GM21737 (cell line): Measurements from ENCODE around the gene OR2M4.
A peak's percentile ranks its signal among the peaks of the same experiment; 100 is the strongest.
"Not testable (repeated sequence)": the region's sequence is repeated elsewhere in the genome, so short reads cannot be mapped to it uniquely, and the experiment has no call there.

Experiments used
- ATAC-seq: cut with Tn5 transposase; IDR thresholded peaks from one replicate; pipeline ENCODE4 v1.9.1; 2021; ENCODE audit warnings: mild to moderate bottlenecking, moderate library complexity; ENCODE audit not compliant: unreplicated experiment

OR2M4 gene, protein sequence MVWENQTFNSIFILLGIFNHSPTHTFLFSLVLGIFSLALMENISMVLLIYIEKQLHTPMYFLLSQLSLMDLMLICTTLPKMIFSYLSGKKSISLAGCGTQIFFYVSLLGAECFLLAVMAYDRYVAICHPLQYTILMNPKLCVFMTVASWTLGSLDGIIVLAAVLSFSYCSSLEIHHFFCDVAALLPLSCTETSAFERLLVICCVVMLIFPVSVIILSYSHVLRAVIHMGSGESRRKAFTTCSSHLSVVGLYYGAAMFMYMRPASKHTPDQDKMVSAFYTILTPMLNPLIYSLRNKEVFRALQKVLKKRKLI

GRCh38 chr1:248231117-248231516 lies at the start of gene OR2M4:
TSS of gene OR2M4 (plus strand) at chr1:248231417. CDS start at chr1:248238929, 7,512 bp downstream.
- ATAC-seq, result no peak

- ATAC-seq, result no peak
These were observed 47.2 kb upstream of the OR2M4 start for GRCh38 chr1:248183996-248184395.

- no peak for ATAC-seq
These were observed 43.9 kb upstream of the OR2M4 start for GRCh38 chr1:248187363-248187762.

DNA sequence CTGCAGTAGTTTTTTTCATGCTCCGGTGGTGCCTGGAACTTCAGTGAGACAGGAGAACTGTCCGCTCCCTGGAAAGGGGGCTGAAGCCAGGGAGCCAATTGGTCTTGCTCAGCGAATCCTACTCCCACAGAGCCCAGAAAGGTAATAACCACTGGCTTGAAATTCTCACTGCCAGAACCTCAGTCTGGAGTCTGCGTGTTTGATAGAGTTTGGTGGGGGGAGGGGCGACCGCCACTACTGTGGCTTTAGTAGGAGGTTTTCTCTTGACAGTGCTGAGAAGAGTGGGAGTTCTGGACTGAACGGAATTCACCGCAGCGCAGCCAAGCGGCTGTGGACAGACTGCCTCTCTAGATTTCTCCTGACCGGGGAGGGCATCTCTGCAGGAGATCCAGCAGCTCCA lies 42.2 kb upstream of the OR2M4 start:
- no peak for ATAC-seq

GRCh38 chr1:248194117-248194516 lies 37.1 kb upstream of the OR2M4 start:
- ATAC-seq, result no peak

GRCh38 chr1:248196965-248197364 lies 34.3 kb upstream of the OR2M4 start, which contains the start of gene OR2M3:
TSS of gene OR2M3 (plus strand) at chr1:248197265. CDS start at chr1:248203068, 5,803 bp downstream.
- ATAC-seq, result no peak

- ATAC-seq, result no peak
These were observed 15.3 kb upstream of the OR2M4 start for GRCh38 chr1:248215880-248216279.

DNA sequence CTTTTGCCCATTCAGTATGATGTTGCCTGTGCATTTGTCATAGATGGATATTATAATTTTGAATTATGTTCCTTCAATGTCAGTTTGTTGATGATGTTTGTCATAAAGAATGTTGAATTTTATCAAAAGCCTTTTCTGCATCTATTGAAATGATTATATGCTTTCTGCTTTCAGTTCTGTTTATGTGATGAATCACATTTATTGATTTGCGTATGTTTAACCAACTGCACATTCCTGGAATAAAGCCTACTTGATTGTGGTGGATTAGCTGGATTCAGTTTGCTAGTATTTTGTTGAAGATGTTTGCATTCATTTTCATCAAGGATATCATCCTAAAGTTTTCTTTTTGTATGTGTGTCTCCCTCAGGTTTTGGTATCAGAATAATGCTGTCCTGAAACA lies 5.7 kb upstream of the OR2M4 start:
- ATAC-seq, result no peak

GRCh38 chr1:248229360-248229908 lies 1.8 kb upstream of the OR2M4 start:
- no peak for ATAC-seq

GRCh38 chr1:248239478-248239877 lies 8.3 kb downstream of the OR2M4 start:
- no peak for ATAC-seq

DNA sequence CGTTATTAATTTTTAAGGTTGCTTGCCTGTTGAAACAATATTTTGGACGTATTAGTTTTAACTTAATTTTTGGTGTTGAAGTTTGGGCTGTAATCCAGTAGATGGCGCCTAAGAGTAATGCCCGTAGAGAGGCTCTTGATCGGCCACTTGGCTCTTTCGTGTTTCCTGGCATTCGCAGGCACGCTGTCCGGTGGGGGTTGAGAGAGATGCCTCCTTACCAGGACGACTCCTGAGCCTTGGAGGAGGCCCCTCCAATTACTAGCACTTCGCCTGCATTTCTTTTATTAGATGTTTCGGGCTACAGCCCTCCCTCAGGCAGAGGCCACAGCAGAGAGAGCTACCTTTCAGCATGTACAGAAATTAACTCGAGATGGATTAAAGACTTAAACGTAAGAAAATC lies 12.0 kb downstream of the OR2M4 start:
- peak; percentile 82 for ATAC-seq

- ATAC-seq, result not testable (repeated sequence)
These were observed 28.1 kb downstream of the OR2M4 start for GRCh38 chr1:248259309-248259708.

- ATAC-seq, result no peak
These were observed 37.0 kb downstream of the OR2M4 start for GRCh38 chr1:248268178-248268577.

- not testable (repeated sequence) for ATAC-seq
These were observed 42.0 kb downstream of the OR2M4 start for GRCh38 chr1:248273225-248273624.

DNA sequence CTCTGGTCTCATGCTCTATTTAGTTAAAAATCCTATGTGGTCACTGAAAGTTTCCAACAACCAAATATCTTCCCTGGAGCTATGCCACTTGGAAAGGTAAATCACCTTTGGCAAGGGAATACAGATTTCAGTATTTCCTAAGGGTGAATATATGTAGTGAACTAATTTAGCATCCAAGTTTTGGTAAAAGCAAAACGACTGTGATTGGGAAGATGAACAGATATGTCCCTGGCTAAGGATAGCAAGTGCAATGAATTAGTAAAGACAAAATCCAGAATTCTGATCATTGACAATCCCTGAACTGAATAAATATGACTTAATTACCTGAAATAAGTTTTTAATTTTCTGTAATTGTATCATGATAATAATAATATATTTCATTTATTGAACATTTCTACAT lies 46.7 kb downstream of the OR2M4 start, which contains the start of gene OR2T33:
TSS of gene OR2T33 (minus strand) at position 101 of the 400 bp plus-strand sequence. CDS start 4,162 bp downstream, outside the sequence.
- no peak for ATAC-seq

DNA sequence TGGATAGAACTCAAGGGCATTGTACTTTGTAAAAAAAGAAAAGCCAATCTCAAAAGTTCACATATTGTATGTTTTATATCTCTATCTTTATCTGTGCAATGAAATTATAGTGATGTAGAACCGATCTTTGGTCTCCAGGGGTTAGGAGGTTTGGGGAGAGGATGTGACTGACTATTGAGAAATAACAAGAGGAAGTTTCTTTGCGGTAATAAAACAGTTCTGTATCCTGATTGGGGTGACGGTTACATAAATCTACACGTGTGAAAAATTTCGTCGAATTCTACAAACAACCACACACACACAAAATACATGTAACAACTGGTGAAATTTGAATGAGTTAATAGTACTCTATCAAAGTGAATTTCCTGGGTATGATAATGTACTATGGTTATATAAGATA lies 57.2 kb downstream of the OR2M4 start:
- no peak for ATAC-seq
